HG02973 (cell line): ENCODE results near the gene SLC41A3.
A peak's percentile ranks its signal among the peaks of the same experiment; 100 is the strongest.

Experiments
- ATAC-seq: cut with Tn5 transposase; IDR thresholded peaks from one replicate; pipeline ENCODE4 v1.9.1; 2021; ENCODE audit warnings: moderate library complexity; ENCODE audit not compliant: unreplicated experiment

SLC41A3 gene

DNA sequence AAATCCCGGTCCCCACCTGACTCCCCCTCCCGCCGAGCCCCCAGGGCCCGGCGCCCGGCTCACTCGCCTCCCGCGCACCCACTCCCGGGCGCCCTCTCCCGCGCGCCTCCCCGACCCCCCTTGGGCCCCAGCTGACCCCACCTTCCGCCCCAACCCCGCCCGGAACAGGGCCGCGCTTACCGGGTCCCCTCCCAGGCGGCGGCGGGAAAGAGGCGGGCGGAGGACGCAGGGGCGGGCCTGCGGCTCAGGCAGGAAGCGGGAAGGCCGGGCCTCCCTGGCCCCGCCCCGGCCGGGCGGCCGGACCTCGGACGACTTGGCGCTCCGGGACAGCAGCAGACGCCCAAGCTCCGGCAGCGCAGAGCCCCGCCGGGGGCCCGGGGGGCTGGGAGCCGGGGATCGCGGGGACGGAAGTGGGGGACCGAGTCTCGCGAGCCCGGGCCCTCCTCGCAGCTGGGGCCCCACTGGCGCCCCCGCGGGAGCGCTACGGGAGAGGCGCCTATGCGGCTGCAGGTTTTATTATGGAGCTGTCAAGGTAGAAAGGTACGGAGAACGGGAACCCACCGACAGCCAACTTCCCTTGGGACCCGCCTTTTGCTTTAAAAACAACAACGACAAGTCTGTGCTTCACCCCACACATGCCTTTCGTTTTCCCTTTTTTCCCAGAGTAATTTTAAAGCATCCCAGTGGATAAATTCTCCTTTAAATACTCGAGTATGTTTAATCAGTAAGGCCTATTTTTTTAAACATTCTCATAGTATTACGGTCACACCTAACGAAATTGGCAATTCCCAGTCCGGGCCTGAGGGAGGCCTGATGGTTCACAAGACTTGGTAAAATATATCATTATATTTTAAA, at the start of gene SLC41A3:
Gene SLC41A3, minus strand, starts transcription at position 212 of the 855 bp plus-strand sequence. CDS start 15,905 bp downstream, outside the sequence.
- peak; percentile 91 for ATAC-seq

- no peak for ATAC-seq
These were observed 49.7 kb upstream of the SLC41A3 start for GRCh38 chr3:126133606-126134005.

DNA sequence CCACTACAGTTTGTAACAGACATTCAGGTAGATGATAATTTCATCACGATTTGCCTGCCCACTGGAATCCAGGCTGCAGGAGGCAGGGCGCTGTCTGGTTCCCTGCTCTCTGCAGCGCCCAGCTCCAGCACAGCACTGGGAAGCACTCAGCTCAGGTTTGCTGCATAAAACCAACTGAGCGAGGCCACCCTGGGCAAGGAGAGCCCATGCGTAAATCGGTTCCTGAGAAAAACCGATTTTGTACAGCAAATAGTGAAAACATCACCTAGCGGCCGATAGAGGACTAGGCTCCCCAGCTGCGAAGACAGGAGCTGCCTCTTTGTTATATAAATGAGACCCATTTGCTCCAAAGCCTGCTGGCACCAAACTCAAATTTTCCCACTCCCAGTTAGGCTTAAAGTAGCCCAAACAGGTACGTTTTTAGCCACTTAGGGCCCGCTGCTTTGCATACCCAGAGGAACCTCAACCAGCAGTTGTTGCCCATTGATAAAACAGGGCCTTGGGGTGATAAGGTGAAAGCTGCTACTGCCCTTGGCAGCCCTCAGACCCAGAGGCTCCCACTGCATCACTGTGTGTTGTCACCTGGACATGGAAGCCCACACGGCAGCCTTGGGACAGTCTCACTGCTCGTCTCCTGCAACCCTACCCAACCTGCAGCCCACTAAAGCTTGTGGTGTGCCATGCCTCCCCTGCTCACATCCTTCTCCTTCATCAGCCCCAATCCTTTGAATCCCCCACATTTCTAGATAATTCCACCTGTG, 49.0 kb upstream of the SLC41A3 start:
- no peak for ATAC-seq

DNA sequence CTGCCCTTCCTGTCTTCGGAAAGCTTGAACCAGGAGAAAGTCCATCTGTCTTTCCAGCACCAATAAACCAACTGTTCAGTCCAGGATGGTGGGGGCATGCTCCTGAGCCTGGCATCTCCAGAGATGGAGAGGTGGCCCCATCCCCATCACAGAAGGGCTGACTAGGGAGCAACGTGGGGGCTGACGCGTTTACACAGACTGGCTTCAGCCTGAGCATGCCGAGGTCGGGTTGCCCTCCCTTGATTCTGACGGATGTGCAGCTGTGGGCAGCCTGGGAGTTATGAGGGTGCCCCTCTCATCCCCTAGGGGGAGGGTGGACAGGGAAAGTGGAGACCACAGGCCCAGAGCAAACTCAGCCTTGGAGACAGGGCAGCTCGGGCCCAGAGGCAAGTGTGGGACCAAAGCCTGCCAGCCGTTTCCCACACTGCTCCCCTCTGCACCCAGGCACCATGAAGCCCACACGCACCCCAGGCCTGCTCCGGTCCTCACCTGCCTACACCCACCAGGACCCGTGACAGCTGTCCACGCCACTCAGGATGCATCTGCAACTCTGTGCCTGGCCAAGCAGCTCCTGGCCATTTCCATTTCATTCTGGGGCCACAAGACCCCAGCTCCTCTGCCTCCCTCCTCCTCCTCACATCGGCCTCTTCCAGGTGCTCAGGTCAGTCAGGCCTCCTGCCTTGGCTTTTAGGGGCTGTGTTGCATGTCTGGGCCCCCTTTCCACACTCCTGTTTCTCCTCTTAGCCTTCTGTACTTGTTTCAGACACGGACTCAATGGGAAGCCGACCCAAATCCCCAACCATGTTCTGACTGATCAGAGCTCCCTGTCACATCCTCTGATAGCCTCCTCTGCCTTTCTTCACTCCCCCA, 48.2 kb upstream of the SLC41A3 start:
- ATAC-seq, result no peak

GRCh38 chr3:126130981-126131745, 47.2 kb upstream of the SLC41A3 start:
- ATAC-seq, result no peak

GRCh38 chr3:126130081-126130855, 46.3 kb upstream of the SLC41A3 start:
- ATAC-seq, result no peak

GRCh38 chr3:126129398-126129891, 45.5 kb upstream of the SLC41A3 start:
- no peak for ATAC-seq

- no peak for ATAC-seq
These were observed 44.8 kb upstream of the SLC41A3 start for GRCh38 chr3:126128504-126129397.

DNA sequence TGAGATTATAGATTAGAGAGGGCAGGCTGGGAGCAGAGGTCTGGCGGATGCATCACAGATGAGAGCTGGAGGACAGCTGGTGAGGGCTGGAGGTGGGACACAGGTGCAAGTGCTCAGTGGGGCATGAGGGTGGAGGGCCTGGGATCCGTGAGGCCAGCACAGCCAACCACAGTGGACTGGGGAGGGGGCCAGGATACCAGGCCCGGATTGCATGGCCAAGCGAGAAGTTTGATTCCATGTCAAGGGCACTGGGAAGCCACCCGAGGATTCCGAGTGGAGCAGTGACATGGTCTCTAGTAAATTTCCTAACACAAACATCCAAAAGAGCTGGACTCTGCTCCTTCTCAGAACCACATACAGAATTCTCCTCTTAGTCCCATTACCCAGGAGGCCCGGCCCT, 44.0 kb upstream of the SLC41A3 start:
- ATAC-seq, result no peak

- no peak for ATAC-seq
These were observed 43.5 kb upstream of the SLC41A3 start for GRCh38 chr3:126127452-126127851.

DNA sequence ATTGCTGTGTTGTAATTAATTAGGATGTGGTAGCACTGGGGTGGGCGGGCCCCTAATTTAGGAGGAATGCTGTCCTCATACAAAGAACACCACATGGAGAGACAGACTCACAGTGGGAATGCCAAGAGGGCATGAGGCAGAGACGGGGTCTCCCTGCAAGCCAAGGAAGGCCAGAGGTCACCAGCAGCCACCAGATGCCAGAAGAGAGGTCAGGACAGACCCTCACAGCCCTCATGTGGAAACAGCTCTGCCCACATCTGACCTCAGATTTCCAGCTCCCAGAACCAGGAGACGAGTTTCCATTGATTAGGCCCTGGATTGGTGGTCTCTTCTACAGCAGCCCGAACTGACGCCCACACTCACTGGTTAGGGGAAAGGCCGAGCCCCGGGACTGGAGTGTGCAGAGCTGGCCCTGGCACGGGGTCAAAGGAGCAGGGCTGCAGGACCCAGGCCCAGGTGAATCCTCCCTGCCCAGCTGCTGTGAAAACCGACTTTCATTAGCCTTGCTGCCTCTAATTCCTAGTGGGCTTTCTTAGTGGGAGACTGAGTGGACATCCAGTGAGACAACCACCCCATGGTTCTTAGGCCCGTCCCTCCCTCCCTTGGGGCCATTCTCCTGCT, 43.0 kb upstream of the SLC41A3 start:
- ATAC-seq, result no peak

DNA sequence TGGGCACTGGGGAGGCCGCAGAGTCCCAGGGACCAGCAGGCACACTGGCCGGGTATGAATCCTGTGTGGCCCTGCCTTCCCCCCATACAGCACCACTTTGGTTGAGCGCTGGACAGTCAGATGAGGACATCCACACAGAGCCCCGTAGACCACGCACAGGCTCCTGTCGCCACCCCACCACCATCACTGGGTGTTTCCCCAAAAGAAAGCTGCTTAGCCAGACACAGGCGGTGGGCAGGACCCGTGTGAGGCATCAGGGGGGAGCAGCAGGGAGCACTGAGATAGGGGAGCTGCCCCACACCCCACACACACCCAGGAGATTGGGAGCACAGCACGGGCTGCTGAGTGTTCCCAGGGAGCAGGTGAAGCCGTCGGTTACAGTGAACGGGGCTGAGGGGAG, 42.4 kb upstream of the SLC41A3 start:
- no peak for ATAC-seq

GRCh38 chr3:126125781-126126251, 41.9 kb upstream of the SLC41A3 start:
- no peak for ATAC-seq

GRCh38 chr3:126125341-126125740, 41.4 kb upstream of the SLC41A3 start:
- no peak for ATAC-seq

GRCh38 chr3:126124896-126125295, 41.0 kb upstream of the SLC41A3 start:
- no peak for ATAC-seq

DNA sequence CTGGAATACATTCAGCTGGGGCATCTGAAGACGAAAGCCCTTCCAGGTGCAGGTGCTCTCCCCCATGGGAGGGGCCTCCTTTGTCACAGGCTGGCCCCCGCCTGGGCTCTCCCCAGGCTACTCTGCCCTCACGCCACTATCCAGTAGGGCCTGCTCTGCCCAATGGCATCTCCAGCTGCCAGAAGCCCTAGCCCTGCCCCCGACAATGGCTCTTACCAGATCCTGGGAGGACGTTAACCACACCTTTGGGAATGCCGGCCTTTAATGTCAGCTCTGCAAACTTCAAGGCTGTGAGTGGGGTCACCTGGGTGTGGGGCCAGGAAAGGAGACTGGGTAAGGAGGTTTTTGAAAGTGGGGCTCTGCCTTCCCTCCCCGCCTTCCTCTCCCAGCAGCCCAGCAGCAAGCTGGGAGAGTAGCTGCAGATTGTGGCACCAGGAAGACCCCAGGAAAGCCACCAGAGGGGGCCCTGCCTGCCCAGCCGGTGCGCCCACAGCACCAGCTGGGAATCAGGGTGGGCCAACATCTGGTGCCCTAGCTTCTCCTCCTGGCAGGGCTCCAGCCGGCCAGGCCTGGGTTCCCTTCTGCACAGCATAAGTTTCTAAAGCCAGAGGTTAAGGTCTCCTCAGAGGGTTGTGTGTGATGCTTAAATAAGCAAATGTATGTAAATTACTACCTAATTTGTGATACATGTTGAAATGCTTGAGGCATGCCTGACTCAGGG, 40.4 kb upstream of the SLC41A3 start:
- no peak for ATAC-seq

- no peak for ATAC-seq
These were observed 37.7 kb upstream of the SLC41A3 start for GRCh38 chr3:126121632-126122031.
